Caco-2 (cell line): Measurements from ENCODE around the gene FBXO38. TPM values are rescaled to one million over a fixed set of nuclear protein-coding genes. Genes with fewer than 3 reads are reported as not detected.

Source experiments
- BruUV-seq: library from RNA; stranded (reverse); fragments of 400-500 nt; replicated peaks from 2 replicates; lab custom pipeline; 2021; lab: Mats Ljungman, UMichigan
- CTCF ChIA-PET: fragments of 300-600 bp; sonication (Branson Sonifier 250); formaldehyde crosslinking; loops from one replicate; lab custom pipeline; 2022; ENCODE audit warnings: antibody characterized with exemption; lab: Charles Lee
- POLR2A ChIA-PET: fragments of 300-600 bp; sonication (Branson Sonifier 250); formaldehyde crosslinking; loops from one replicate; lab custom pipeline; 2022; ENCODE audit warnings: antibody characterized with exemption; lab: Charles Lee
- DNase-seq, 2 experiments: peaks; one replicate each; pipeline versions ENCODE4 v3.0.0 to v3.0.0-alpha.2; 2020 to 2022
- H3K27me3 ChIP-seq: replicated peaks from 2 replicates; pipeline ENCODE4 v1.6.0; 2011; ENCODE audit warnings: low read length; ENCODE audit not compliant: control insufficient read depth, insufficient read depth
- H3K36me3 ChIP-seq: 2 replicates; pipeline ENCODE4 v1.5.1; 2011; ENCODE audit warnings: low read length; ENCODE audit not compliant: control insufficient read depth, insufficient read depth
- H3K4me1 ChIP-seq: fragments of 250-450 bp; sonication (Bioruptor Pico); 2 replicates; pipeline ENCODE4 v1.5.1; 2020; ENCODE audit warnings: mild to moderate bottlenecking
- H3K4me3 ChIP-seq: 2 replicates; pipeline ENCODE4 v1.5.1; 2011; ENCODE audit warnings: low read depth, mild to moderate bottlenecking, control low read depth, low read length
- H3K9me3 ChIP-seq: fragments of 250-450 bp; sonication (Bioruptor Pico); 2 replicates; pipeline ENCODE4 v1.5.1; 2020; ENCODE audit warnings: mild to moderate bottlenecking, moderate library complexity
- H3K27ac Mint-ChIP-seq: one replicate; pipeline ENCODE4 v1.8.0; 2022; ENCODE audit warnings: mixed read lengths; ENCODE audit not compliant: unreplicated experiment
- H3K27me3 Mint-ChIP-seq: one replicate; pipeline ENCODE4 v1.8.0; 2022; ENCODE audit warnings: mixed read lengths; ENCODE audit not compliant: insufficient read depth, unreplicated experiment
- H3K36me3 Mint-ChIP-seq: one replicate; pipeline ENCODE4 v1.8.0; 2022; ENCODE audit warnings: mild to moderate bottlenecking, mixed read lengths; ENCODE audit not compliant: insufficient read depth, unreplicated experiment
- H3K4me1 Mint-ChIP-seq: one replicate; pipeline ENCODE4 v1.8.0; 2022; ENCODE audit warnings: low read depth, mixed read lengths; ENCODE audit not compliant: unreplicated experiment
- H3K4me3 Mint-ChIP-seq: one replicate; pipeline ENCODE4 v1.8.0; 2022; ENCODE audit warnings: mild to moderate bottlenecking, moderate library complexity, mixed read lengths; ENCODE audit not compliant: unreplicated experiment
- H3K9me3 Mint-ChIP-seq: one replicate; pipeline ENCODE4 v1.8.0; 2022; ENCODE audit warnings: mixed read lengths; ENCODE audit not compliant: unreplicated experiment
- CTCF ChIP-seq, 2 experiments: fragments of 200-600 bp in 1 of 2; IDR thresholded peaks; 1 replicate in 1 of 2; 2 replicates in 1 of 2; pipeline versions ENCODE4 v1.5.1 to v1.8.0; 2011 to 2022; ENCODE audit warnings: antibody characterized with exemption in 1 of 2, control low read depth in 1 of 2, inconsistent platforms in 1 of 2, low read depth in 1 of 2, low read length in 1 of 2, mild to moderate bottlenecking in 1 of 2, moderate library complexity in 1 of 2; ENCODE audit not compliant: insufficient read depth in 1 of 2, severe bottlenecking in 1 of 2, unreplicated experiment in 1 of 2
- intact Hi-C: fragments of 100-400 bp; cut with micrococcal nuclease; formaldehyde crosslinking; loops from one replicate; pipeline ENCODE4 v1.10.0; 2022; ENCODE audit not compliant: unreplicated experiment
- total RNA-seq: library from RNA; stranded (reverse); gene quantifications from 2 replicates; pipeline ENCODE4 v1.2.3, GENCODE V29; 2022

The FBXO38 gene
- total RNA-seq, 1 experiment from 2014 or later = 36.7 TPM

GRCh38 chr5:148425808-148426207 lies 42.0 kb downstream of the FBXO38 start:
- DNase-seq = no peak
- Histone ChIP-seq H3K27me3 (no peaks in the 10 kb centered on the region), H3K9me3 (no peaks in the 10 kb centered on the region), H3K36me3 (no peaks in the 10 kb centered on the region; the same call in 1 of the 2 replicates), H3K4me3 (no peak overlapping the region), H3K4me1 (no peaks in the 10 kb centered on the region)
- ChIA-PET POLR2A (no interaction called here), CTCF (no interaction called here)
- Mint-ChIP-seq H3K27me3 (no peaks in the 10 kb centered on the region), H3K4me1 (no peaks in the 10 kb centered on the region), H3K9me3 (no peaks in the 10 kb centered on the region), H3K27ac (no peak overlapping the region), H3K36me3 (peaks cover 66% of the 10 kb centered on the region), H3K4me3 (no peak overlapping the region)
- intact Hi-C loops = no loop called here
- TF ChIP-seq CTCF (IDR thresholded peaks at IDR 0.05; ENCODE audit: insufficient read depth in 1 of 2, low read depth in 1 of 2, low read length in 1 of 2, severe bottlenecking in 1 of 2, unreplicated experiment in 1 of 2) = no peak
- no TSS peak for BruUV-seq

- Histone ChIP-seq H3K4me3 (no peak overlapping the region), H3K27me3 (no peaks in the 10 kb centered on the region), H3K36me3 (no peaks in the 10 kb centered on the region; the same call in none of the 2 replicates), H3K4me1 (no peaks in the 10 kb centered on the region), H3K9me3 (no peaks in the 10 kb centered on the region)
- Mint-ChIP-seq H3K27me3 (no peaks in the 10 kb centered on the region), H3K27ac (no peak overlapping the region), H3K4me3 (no peak overlapping the region), H3K9me3 (no peaks in the 10 kb centered on the region), H3K36me3 (peaks cover 67% of the 10 kb centered on the region), H3K4me1 (no peaks in the 10 kb centered on the region)
- intact Hi-C loops = no loop called here
- CTCF ChIA-PET = no interaction called here
- POLR2A ChIA-PET = no interaction called here
- no peak for TF ChIP-seq CTCF (IDR thresholded peaks at IDR 0.05; ENCODE audit: insufficient read depth in 1 of 2, low read depth in 1 of 2, low read length in 1 of 2, severe bottlenecking in 1 of 2, unreplicated experiment in 1 of 2)
- no peak for DNase-seq
- BruUV-seq = no TSS peak
Observed at GRCh38 chr5:148426514-148426913, 42.8 kb downstream of the FBXO38 start.

- H3K4me3 Mint-ChIP-seq = no peak overlapping the region
- H3K9me3 ChIP-seq = no peaks in the 10 kb centered on the region
- no peaks in the 10 kb centered on the region for H3K9me3 Mint-ChIP-seq
- H3K27me3 ChIP-seq = no peaks in the 10 kb centered on the region
- no peak overlapping the region for H3K27ac Mint-ChIP-seq
- H3K4me1 ChIP-seq = no peaks in the 10 kb centered on the region
- H3K4me1 Mint-ChIP-seq = no peaks in the 10 kb centered on the region
- TF ChIP-seq CTCF (IDR thresholded peaks at IDR 0.05; ENCODE audit: insufficient read depth in 1 of 2, low read depth in 1 of 2, low read length in 1 of 2, severe bottlenecking in 1 of 2, unreplicated experiment in 1 of 2) = no peak
- H3K27me3 Mint-ChIP-seq = no peaks in the 10 kb centered on the region
- BruUV-seq = no TSS peak
- DNase-seq = no peak
- ChIA-PET CTCF (interaction anchor here (0.7 kb wide), 1 partner anchor 36 kb away, joined by 5 read pairs; no protein-coding TSS in a partner anchor), POLR2A (no interaction called here)
- H3K4me3 ChIP-seq = no peak overlapping the region
- H3K36me3 Mint-ChIP-seq = peaks cover 62% of the 10 kb centered on the region
- no peaks in the 10 kb centered on the region; the same call in none of the 2 replicates for H3K36me3 ChIP-seq
- intact Hi-C loops = no loop called here
Observed at GRCh38 chr5:148427370-148428042, 43.7 kb downstream of the FBXO38 start.
